ENCODE measurements around the gene PLAAT5. TPM values are rescaled to one million over a fixed set of nuclear protein-coding genes. Genes with fewer than 3 reads are reported as not detected.

PLAAT5 gene
- total RNA-seq, 1 experiment from 2014 or later = 8.5 TPM

- WGBS (ENCODE audit: extremely low coverage, insufficient read length, low lambda C conversion rate) = no CpG with 5 or more reads among the region's 1 CpG
- peaks cover 5% of the 10 kb centered on the region for H3K9me3 ChIP-seq (ENCODE audit: control insufficient read depth, low read depth, low read length)
- H3K18ac ChIP-seq (ENCODE audit: insufficient read length, low read depth, low read length) = no peak overlapping the region
- Mint-ChIP-seq H3K4me1 (peaks cover 36 to 43% of the 10 kb centered on the region in 2 experiments), H3K9me3 (peaks cover 8 to 19% of the 10 kb centered on the region in 2 experiments), H3K27ac (no peak overlapping the region), H3K36me3 (ENCODE audit: insufficient read depth in 1 of 3, low read depth in 3 of 3) (peaks cover 0 to 27% (median 5%) of the 10 kb centered on the region in 3 experiments; a peak in 4 of 7 replicates), H3K27me3 (ENCODE audit: low read depth) (no peaks in the 10 kb centered on the region), H3K4me3 (no peak overlapping the region)
- H4K8ac ChIP-seq (replicated peaks; ENCODE audit: insufficient read length, low read depth, low read length) = no peak overlapping the region
- no peak overlapping the region for H2AFZ ChIP-seq (ENCODE audit: low read length)
- H4K91ac ChIP-seq (ENCODE audit: insufficient read length, low read depth, low read length) = no peak overlapping the region
- no peak overlapping the region for H2BK20ac ChIP-seq (ENCODE audit: low read depth, low read length, poor library complexity, severe bottlenecking)
- DNase-seq = no peak
- no peaks in the 10 kb centered on the region for H3K79me1 ChIP-seq (ENCODE audit: insufficient read depth, low read depth, low read length, poor library complexity, severe bottlenecking)
- H3T11ph ChIP-seq (ENCODE audit: low read length) = no peak overlapping the region
- H3K9ac ChIP-seq (ENCODE audit: extremely low read depth, insufficient read length, low read length) = no peak overlapping the region
- no peak overlapping the region for H2BK12ac ChIP-seq (ENCODE audit: insufficient read length, low read depth, low read length)
- no peak overlapping the region for H2BK15ac ChIP-seq (ENCODE audit: low read depth, low read length)
- no peak overlapping the region for H4K5ac ChIP-seq (ENCODE audit: insufficient read length, low read depth, low read length)
- no peak overlapping the region for H3K4me2 ChIP-seq (ENCODE audit: insufficient read depth, insufficient read length, low read length)
- H3K14ac ChIP-seq (ENCODE audit: insufficient read depth, low read length) = no peak overlapping the region
- no peak overlapping the region for H2BK120ac ChIP-seq (ENCODE audit: low read depth, low read length, poor library complexity, severe bottlenecking)
- no peak overlapping the region for H3K27ac ChIP-seq (ENCODE audit: insufficient read length, low read depth, low read length)
- no peaks in the 10 kb centered on the region for H3K79me2 ChIP-seq (ENCODE audit: insufficient read depth, low read length)
- H3K23ac ChIP-seq (ENCODE audit: insufficient read length, low read depth, low read length) = no peak overlapping the region
- peaks cover 18% of the 10 kb centered on the region for H3K23me2 ChIP-seq (ENCODE audit: insufficient read length, low read depth, low read length, poor library complexity, severe bottlenecking)
- H3K56ac ChIP-seq (ENCODE audit: insufficient read length, low read depth, low read length) = no peak overlapping the region
- no peak overlapping the region for H2AK5ac ChIP-seq (ENCODE audit: insufficient read length, low read length)
- H4K20me1 ChIP-seq (ENCODE audit: control insufficient read depth, insufficient read depth, insufficient read length) = no peaks in the 10 kb centered on the region
- H3K27me3 ChIP-seq (ENCODE audit: insufficient read depth, low read length) = 0 out of 2 replicates have a peak, but pooled peaks cover 2% of the 10 kb centered on the region
- H3K4me1 ChIP-seq (ENCODE audit: insufficient read depth, low read length) = 0 out of 2 replicates have a peak, but pooled peaks cover 2% of the 10 kb centered on the region
- no peak overlapping the region for H2BK5ac ChIP-seq (ENCODE audit: insufficient read length, low read length)
- no peak for TF ChIP-seq CTCF (conservative IDR thresholded peaks at IDR 0.05)
- H3K4ac ChIP-seq (ENCODE audit: low read depth, low read length) = no peak overlapping the region
These were observed 2.2 kb upstream of the PLAAT5 start for GRCh38 chr11:63493127-63493526.
